HCT116 (cell line): ENCODE data around the gene FAM3B. TPM values are rescaled to one million over a fixed set of nuclear protein-coding genes. Genes with fewer than 3 reads are reported as not detected.

Experiments used
- ATAC-seq: fragments of 200-7000 bp; cut with Tn5 transposase; 2 replicates; pipeline ENCODE4 v1.9.1; 2020; ENCODE audit warnings: mild to moderate bottlenecking, moderate library complexity
- BruUV-seq: library from RNA; stranded (reverse); fragments of 400-500 nt; replicated peaks from 2 replicates; lab custom pipeline; 2021; lab: Mats Ljungman, UMichigan
- CTCF ChIA-PET: fragments of 300-600 bp; sonication (Branson Sonifier 250); formaldehyde crosslinking; loops from one replicate; lab custom pipeline; 2021; ENCODE audit warnings: antibody characterized with exemption; lab: Charles Lee
- POLR2A ChIA-PET: fragments of 300-600, 350-600 bp; sonication (Branson Sonifier 250); formaldehyde crosslinking; loops from one replicate; lab custom pipeline; 2021; ENCODE audit warnings: antibody characterized with exemption; lab: Charles Lee
- RAD21 ChIA-PET, 2 experiments: fragments of 300-600 bp; sonication (Branson Sonifier 250); formaldehyde crosslinking; loops; one replicate each; lab custom pipeline; 2023; ENCODE audit warnings: low total read pairs in 2 of 2; ENCODE audit not compliant: uncharacterized antibody in 2 of 2, unreplicated experiment in 2 of 2, low non-redundant PET in 1 of 2; lab: Charles Lee
- DNase-seq: peaks from one replicate; pipeline ENCODE4 v3.0.0-alpha.2; 2010; ENCODE audit warnings: low read depth, low spot score
- H2AFZ ChIP-seq: fragments of 200-600 bp; shearing (Covaris generic), sonication (generic); 2 replicates; pipeline ENCODE4 v1.6.1; 2017; ENCODE audit warnings: low read depth, mixed run types, mixed read lengths, antibody characterized with exemption, low read length; ENCODE audit not compliant: poor library complexity, severe bottlenecking
- H3K27ac ChIP-seq: 2 replicates; pipeline ENCODE4 v1.5.1; 2012; ENCODE audit warnings: low read depth, low read length
- H3K27me3 ChIP-seq: fragments of 200-600 bp; sonication (generic); 2 replicates; pipeline ENCODE4 v1.6.1; 2016; ENCODE audit warnings: mixed run types, low read length, mixed read lengths; ENCODE audit not compliant: insufficient read depth
- H3K36me3 ChIP-seq, 2 experiments: fragments of 200-500 bp in 1 of 2; fragments of 200-600 bp in 1 of 2; sonication (Bioruptor generic) in 1 of 2; sonication (generic) in 1 of 2; 2 replicates each; pipeline versions ENCODE4 v1.5.1 to v1.6.1; 2014 to 2016; ENCODE audit warnings: low read length in 2 of 2, inconsistent platforms in 1 of 2, mixed read lengths in 1 of 2, mixed run types in 1 of 2; ENCODE audit not compliant: insufficient read depth in 2 of 2, control insufficient read depth in 1 of 2
- H3K4me1 ChIP-seq, 2 experiments: fragments of 200-600 bp in 1 of 2; sonication (generic) in 1 of 2; 2 replicates each; pipeline versions ENCODE4 v1.5.1 to v1.6.1; 2012 to 2017; ENCODE audit warnings: low read length in 2 of 2, inconsistent platforms in 1 of 2, mild to moderate bottlenecking in 1 of 2, mixed read lengths in 1 of 2, mixed run types in 1 of 2, moderate library complexity in 1 of 2; ENCODE audit not compliant: insufficient read depth in 2 of 2, control insufficient read depth in 1 of 2
- H3K4me2 ChIP-seq: fragments of 200-600 bp; sonication (generic); 2 replicates; pipeline ENCODE4 v1.6.1; 2017; ENCODE audit warnings: mixed run types, low read length, mixed read lengths
- H3K4me3 ChIP-seq, 2 experiments: fragments of 200-600 bp in 1 of 2; sonication (generic) in 1 of 2; replicated peaks in 1 of 2; 2 replicates each; pipeline ENCODE4 v1.5.1; 2011 to 2016; ENCODE audit warnings: low read length in 2 of 2, control low read depth in 1 of 2, low read depth in 1 of 2, mild to moderate bottlenecking in 1 of 2, mixed read lengths in 1 of 2, mixed run types in 1 of 2
- H3K79me2 ChIP-seq: fragments of 200-600 bp; sonication (generic); 2 replicates; pipeline ENCODE4 v1.6.1; 2017; ENCODE audit warnings: mild to moderate bottlenecking, mixed run types, low read length, moderate library complexity, mixed read lengths; ENCODE audit not compliant: insufficient read depth
- H3K9ac ChIP-seq: fragments of 200-600 bp; sonication (generic); 2 replicates; pipeline ENCODE4 v1.6.1; 2016; ENCODE audit warnings: low read length, mixed read lengths
- H3K9me2 ChIP-seq: fragments of 200-600 bp; sonication (generic), shearing (Covaris generic); 2 replicates; pipeline ENCODE4 v1.6.1; 2017; ENCODE audit warnings: mixed run types, mild to moderate bottlenecking, moderate library complexity; ENCODE audit not compliant: insufficient read depth
- H3K9me3 ChIP-seq, 2 experiments: fragments of 200-500 bp in 1 of 2; fragments of 200-600 bp in 1 of 2; sonication (Bioruptor generic) in 1 of 2; sonication (generic) in 1 of 2; 2 replicates each; pipeline ENCODE4 v1.6.1; 2014 to 2017; ENCODE audit warnings: low read length in 2 of 2, mixed read lengths in 2 of 2, inconsistent platforms in 1 of 2, low read depth in 1 of 2, mild to moderate bottlenecking in 1 of 2, mixed run types in 1 of 2, moderate library complexity in 1 of 2; ENCODE audit not compliant: control insufficient read depth in 1 of 2, insufficient read depth in 1 of 2
- H4K20me1 ChIP-seq: fragments of 200-600 bp; sonication (generic), shearing (Covaris generic); 2 replicates; pipeline ENCODE4 v1.6.1; 2017; ENCODE audit warnings: mixed run types, mild to moderate bottlenecking, moderate library complexity; ENCODE audit not compliant: insufficient read depth
- CBX3 ChIP-seq: IDR thresholded peaks from 2 replicates; pipeline ENCODE4 v1.6.1; 2012; ENCODE audit warnings: low read depth
- EGR1 ChIP-seq: IDR thresholded peaks from 2 replicates; pipeline ENCODE4 v1.6.1; 2012; ENCODE audit warnings: low read depth
- ELF1 ChIP-seq: IDR thresholded peaks from 2 replicates; pipeline ENCODE4 v1.6.1; 2012; ENCODE audit warnings: low read depth, borderline replicate concordance
- EZH2 ChIP-seq: fragments of 200-600 bp; sonication (generic); IDR thresholded peaks from 2 replicates; pipeline ENCODE4 v1.6.1; 2017; ENCODE audit warnings: antibody characterized with exemption, mixed run types
- EZH2phosphoT487 ChIP-seq: fragments of 200-600 bp; IDR thresholded peaks from 2 replicates; pipeline ENCODE4 v1.6.1; 2018; ENCODE audit warnings: antibody characterized with exemption, borderline replicate concordance
- FOSL1 ChIP-seq: IDR thresholded peaks from 2 replicates; pipeline ENCODE4 v1.6.1; 2012; ENCODE audit warnings: low read depth
- JUND ChIP-seq: IDR thresholded peaks from 2 replicates; pipeline ENCODE4 v1.6.1; 2012
- POLR2A ChIP-seq: IDR thresholded peaks from 2 replicates; pipeline ENCODE4 v1.7.0; 2011; ENCODE audit warnings: borderline replicate concordance; ENCODE audit not compliant: insufficient read depth, insufficient read length; ENCODE audit errors: extremely low read depth
- POLR2AphosphoS5 ChIP-seq: IDR thresholded peaks from 2 replicates; pipeline ENCODE4 v1.6.1; 2011; ENCODE audit warnings: mild to moderate bottlenecking, low read depth, low read length, moderate library complexity
- RAD21 ChIP-seq: IDR thresholded peaks from 2 replicates; pipeline ENCODE4 v1.6.1; 2012; ENCODE audit warnings: low read depth, mild to moderate bottlenecking
- SIN3A ChIP-seq: IDR thresholded peaks from 2 replicates; pipeline ENCODE4 v1.6.1; 2012; ENCODE audit warnings: low read depth
- SP1 ChIP-seq: IDR thresholded peaks from 2 replicates; pipeline ENCODE4 v1.6.1; 2012; ENCODE audit warnings: low read depth
- SRF ChIP-seq: IDR thresholded peaks from 2 replicates; pipeline ENCODE4 v1.6.1; 2012; ENCODE audit warnings: low read depth
- YY1 ChIP-seq: IDR thresholded peaks from 2 replicates; pipeline ENCODE4 v1.6.1; 2011; ENCODE audit warnings: low read length, low read depth, moderate library complexity, mild to moderate bottlenecking; ENCODE audit not compliant: insufficient replicate concordance; ENCODE audit errors: extremely low read depth
- ZNF274 ChIP-seq: fragments of 200-500 bp; sonication (Bioruptor generic); IDR thresholded peaks from 2 replicates; pipeline ENCODE4 v1.6.1; 2014; ENCODE audit warnings: mild to moderate bottlenecking, low read depth, low read length, inconsistent platforms
- intact Hi-C: fragments of 100-400 bp; cut with micrococcal nuclease; formaldehyde crosslinking; loops from 2 replicates; pipeline ENCODE4 v1.10.0; 2022
- total RNA-seq: library from RNA; stranded (reverse); gene quantifications from one replicate; pipeline ENCODE4 v1.2.1, GENCODE V29; 2021; ENCODE audit not compliant: unreplicated experiment
- TF ChIP-seq, protein P1 (sequence below): IDR thresholded peaks from 2 replicates; pipeline ENCODE4 v1.6.1; 2012
- TF ChIP-seq, protein P2 (sequence below): IDR thresholded peaks from 2 replicates; pipeline ENCODE4 v1.6.1; 2012; ENCODE audit warnings: low read depth
- TF ChIP-seq, protein P3 (sequence below): IDR thresholded peaks from 2 replicates; pipeline ENCODE4 v1.6.1; 2011; ENCODE audit warnings: mild to moderate bottlenecking, low read length, moderate library complexity; ENCODE audit not compliant: insufficient replicate concordance; ENCODE audit errors: extremely low read depth
- TF ChIP-seq, protein P4 (sequence below), 3 experiments: fragments of 200-600 bp in 1 of 3; sonication (generic) in 1 of 3; IDR thresholded peaks in 2 of 3; conservative IDR thresholded peaks in 1 of 3; 2 replicates each; pipeline ENCODE4 v1.5.1; 2012 to 2017; ENCODE audit warnings: low read depth in 2 of 3, low read length in 2 of 3, antibody characterized with exemption in 1 of 3, borderline replicate concordance in 1 of 3, control low read depth in 1 of 3, mild to moderate bottlenecking in 1 of 3, mixed read lengths in 1 of 3, mixed run types in 1 of 3, moderate library complexity in 1 of 3; ENCODE audit not compliant: insufficient read depth in 1 of 3

The FAM3B gene
- total RNA-seq, 1 experiment from 2014 or later = not detected

DNA sequence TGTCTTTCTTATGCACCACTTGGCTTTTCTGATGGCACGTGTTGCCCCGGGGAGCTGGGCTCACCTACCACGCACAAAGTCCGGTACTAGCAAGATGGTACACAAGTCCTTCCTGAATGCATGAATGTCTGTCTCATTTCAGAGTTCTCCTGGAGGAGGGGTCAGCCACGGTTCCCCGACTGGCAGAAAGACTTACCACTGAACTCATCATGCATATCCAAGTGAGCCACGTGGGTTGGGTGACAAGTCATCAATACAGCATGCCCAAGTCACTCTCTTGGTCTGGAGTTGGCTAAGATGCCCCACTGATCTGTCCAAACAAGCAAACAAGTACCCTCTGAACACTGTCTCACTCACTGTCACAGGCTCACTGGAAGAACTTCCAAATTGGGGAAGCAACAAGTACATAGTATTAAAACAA is 80.9 kb downstream of the FAM3B start:
- Histone ChIP-seq H4K20me1 (no peaks in the 10 kb centered on the region), H3K4me2 (no peak overlapping the region), H3K9me3 (no peaks in the 10 kb centered on the region), H3K4me3 (no peak overlapping the region), H2AFZ (no peak overlapping the region), H3K27me3 (peaks cover 67% of the 10 kb centered on the region), H3K9ac (no peak overlapping the region), H3K9me2 (no peaks in the 10 kb centered on the region), H3K27ac (no peak overlapping the region), H3K36me3 (no peaks in the 10 kb centered on the region), H3K79me2 (no peaks in the 10 kb centered on the region), H3K4me1 (no peaks in the 10 kb centered on the region)
- DNase-seq (no peak), ATAC-seq (no peak)
- no TSS peak for BruUV-seq
- ChIA-PET RAD21 (no interaction called here), POLR2A (no interaction called here), CTCF (no interaction called here)
- TF ChIP-seq RAD21 (no peak), EGR1 (no peak), POLR2A (no peak), SIN3A (no peak), JUND (no peak), EZH2phosphoT487 (no peak), FOSL1 (no peak), SRF (no peak), EZH2 (no peak), POLR2AphosphoS5 (no peak), CBX3 (no peak), YY1 (no peak), ZNF274 (no peak), SP1 (no peak), ELF1 (no peak)
- TF ChIP-seq, protein P1, sequence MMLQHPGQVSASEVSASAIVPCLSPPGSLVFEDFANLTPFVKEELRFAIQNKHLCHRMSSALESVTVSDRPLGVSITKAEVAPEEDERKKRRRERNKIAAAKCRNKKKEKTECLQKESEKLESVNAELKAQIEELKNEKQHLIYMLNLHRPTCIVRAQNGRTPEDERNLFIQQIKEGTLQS = no peak
- TF ChIP-seq, protein P2, sequence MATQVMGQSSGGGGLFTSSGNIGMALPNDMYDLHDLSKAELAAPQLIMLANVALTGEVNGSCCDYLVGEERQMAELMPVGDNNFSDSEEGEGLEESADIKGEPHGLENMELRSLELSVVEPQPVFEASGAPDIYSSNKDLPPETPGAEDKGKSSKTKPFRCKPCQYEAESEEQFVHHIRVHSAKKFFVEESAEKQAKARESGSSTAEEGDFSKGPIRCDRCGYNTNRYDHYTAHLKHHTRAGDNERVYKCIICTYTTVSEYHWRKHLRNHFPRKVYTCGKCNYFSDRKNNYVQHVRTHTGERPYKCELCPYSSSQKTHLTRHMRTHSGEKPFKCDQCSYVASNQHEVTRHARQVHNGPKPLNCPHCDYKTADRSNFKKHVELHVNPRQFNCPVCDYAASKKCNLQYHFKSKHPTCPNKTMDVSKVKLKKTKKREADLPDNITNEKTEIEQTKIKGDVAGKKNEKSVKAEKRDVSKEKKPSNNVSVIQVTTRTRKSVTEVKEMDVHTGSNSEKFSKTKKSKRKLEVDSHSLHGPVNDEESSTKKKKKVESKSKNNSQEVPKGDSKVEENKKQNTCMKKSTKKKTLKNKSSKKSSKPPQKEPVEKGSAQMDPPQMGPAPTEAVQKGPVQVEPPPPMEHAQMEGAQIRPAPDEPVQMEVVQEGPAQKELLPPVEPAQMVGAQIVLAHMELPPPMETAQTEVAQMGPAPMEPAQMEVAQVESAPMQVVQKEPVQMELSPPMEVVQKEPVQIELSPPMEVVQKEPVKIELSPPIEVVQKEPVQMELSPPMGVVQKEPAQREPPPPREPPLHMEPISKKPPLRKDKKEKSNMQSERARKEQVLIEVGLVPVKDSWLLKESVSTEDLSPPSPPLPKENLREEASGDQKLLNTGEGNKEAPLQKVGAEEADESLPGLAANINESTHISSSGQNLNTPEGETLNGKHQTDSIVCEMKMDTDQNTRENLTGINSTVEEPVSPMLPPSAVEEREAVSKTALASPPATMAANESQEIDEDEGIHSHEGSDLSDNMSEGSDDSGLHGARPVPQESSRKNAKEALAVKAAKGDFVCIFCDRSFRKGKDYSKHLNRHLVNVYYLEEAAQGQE = no peak
- TF ChIP-seq, protein P3, sequence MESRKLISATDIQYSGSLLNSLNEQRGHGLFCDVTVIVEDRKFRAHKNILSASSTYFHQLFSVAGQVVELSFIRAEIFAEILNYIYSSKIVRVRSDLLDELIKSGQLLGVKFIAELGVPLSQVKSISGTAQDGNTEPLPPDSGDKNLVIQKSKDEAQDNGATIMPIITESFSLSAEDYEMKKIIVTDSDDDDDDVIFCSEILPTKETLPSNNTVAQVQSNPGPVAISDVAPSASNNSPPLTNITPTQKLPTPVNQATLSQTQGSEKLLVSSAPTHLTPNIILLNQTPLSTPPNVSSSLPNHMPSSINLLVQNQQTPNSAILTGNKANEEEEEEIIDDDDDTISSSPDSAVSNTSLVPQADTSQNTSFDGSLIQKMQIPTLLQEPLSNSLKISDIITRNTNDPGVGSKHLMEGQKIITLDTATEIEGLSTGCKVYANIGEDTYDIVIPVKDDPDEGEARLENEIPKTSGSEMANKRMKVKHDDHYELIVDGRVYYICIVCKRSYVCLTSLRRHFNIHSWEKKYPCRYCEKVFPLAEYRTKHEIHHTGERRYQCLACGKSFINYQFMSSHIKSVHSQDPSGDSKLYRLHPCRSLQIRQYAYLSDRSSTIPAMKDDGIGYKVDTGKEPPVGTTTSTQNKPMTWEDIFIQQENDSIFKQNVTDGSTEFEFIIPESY = no peak
- TF ChIP-seq, protein P4, sequence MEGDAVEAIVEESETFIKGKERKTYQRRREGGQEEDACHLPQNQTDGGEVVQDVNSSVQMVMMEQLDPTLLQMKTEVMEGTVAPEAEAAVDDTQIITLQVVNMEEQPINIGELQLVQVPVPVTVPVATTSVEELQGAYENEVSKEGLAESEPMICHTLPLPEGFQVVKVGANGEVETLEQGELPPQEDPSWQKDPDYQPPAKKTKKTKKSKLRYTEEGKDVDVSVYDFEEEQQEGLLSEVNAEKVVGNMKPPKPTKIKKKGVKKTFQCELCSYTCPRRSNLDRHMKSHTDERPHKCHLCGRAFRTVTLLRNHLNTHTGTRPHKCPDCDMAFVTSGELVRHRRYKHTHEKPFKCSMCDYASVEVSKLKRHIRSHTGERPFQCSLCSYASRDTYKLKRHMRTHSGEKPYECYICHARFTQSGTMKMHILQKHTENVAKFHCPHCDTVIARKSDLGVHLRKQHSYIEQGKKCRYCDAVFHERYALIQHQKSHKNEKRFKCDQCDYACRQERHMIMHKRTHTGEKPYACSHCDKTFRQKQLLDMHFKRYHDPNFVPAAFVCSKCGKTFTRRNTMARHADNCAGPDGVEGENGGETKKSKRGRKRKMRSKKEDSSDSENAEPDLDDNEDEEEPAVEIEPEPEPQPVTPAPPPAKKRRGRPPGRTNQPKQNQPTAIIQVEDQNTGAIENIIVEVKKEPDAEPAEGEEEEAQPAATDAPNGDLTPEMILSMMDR (IDR thresholded peaks at IDR 0.05 in 2 of 3, conservative IDR thresholded peaks at IDR 0.05 in 1 of 3; ENCODE audit: borderline replicate concordance in 1 of 3, insufficient read depth in 1 of 3, low read depth in 2 of 3, low read length in 2 of 3) = no peak
- intact Hi-C loops = no loop called here
